ENCODE results near the gene TPM4.

Gene TPM4

GRCh38 chr19:16044746-16045145 lies 31.5 kb upstream of the TPM4 start:
- Histone ChIP-seq H3F3A (ENCODE audit: control insufficient read depth, insufficient read depth) (no peaks in the 10 kb centered on the region), H3K4me1 (ENCODE audit: control insufficient read depth, low read length) (peaks cover 18% of the 10 kb centered on the region), H3K27ac (ENCODE audit: low read depth, low read length) (no peak overlapping the region), H3K36me3 (ENCODE audit: control insufficient read depth, low read length) (no peaks in the 10 kb centered on the region), H3K4me2 (ENCODE audit: low read length) (no peak overlapping the region), H3K79me2 (ENCODE audit: control insufficient read depth, low read length) (no peaks in the 10 kb centered on the region), H3K27me3 (ENCODE audit: control insufficient read depth, low read length) (peaks cover 2% of the 10 kb centered on the region; the same call in 1 of the 2 replicates), H4K20me1 (ENCODE audit: control insufficient read depth, insufficient read depth, low read depth, low read length) (no peaks in the 10 kb centered on the region), H3K9me3 (ENCODE audit: control insufficient read depth, insufficient read depth, low read length) (no peaks in the 10 kb centered on the region), H3K9me2 (replicated peaks; ENCODE audit: control insufficient read depth, low read length) (no peaks in the 10 kb centered on the region), H3K4me3 (ENCODE audit: low read length) (no peak overlapping the region)
- TF ChIP-seq EZH2phosphoT487 (IDR thresholded peaks at IDR 0.05; ENCODE audit: borderline replicate concordance, low read length), result no peak
- TF ChIP-seq CTCF (IDR thresholded peaks at IDR 0.05; ENCODE audit: low read depth, low read length, poor library complexity, severe bottlenecking), result no peak

- no peaks in the 10 kb centered on the region for H3K36me3 ChIP-seq (ENCODE audit: control insufficient read depth, low read length)
- no peaks in the 10 kb centered on the region for H3F3A ChIP-seq (ENCODE audit: control insufficient read depth, insufficient read depth)
- H4K20me1 ChIP-seq (ENCODE audit: control insufficient read depth, insufficient read depth, low read depth, low read length), result no peaks in the 10 kb centered on the region
- H3K27me3 ChIP-seq (ENCODE audit: control insufficient read depth, low read length), result peaks cover 2% of the 10 kb centered on the region; the same call in 1 of the 2 replicates
- no peaks in the 10 kb centered on the region for H3K9me2 ChIP-seq (replicated peaks; ENCODE audit: control insufficient read depth, low read length)
- no peak overlapping the region for H3K4me3 ChIP-seq (ENCODE audit: low read length)
- H3K4me1 ChIP-seq (ENCODE audit: control insufficient read depth, low read length), result peaks cover 18% of the 10 kb centered on the region
- no peaks in the 10 kb centered on the region for H3K9me3 ChIP-seq (ENCODE audit: control insufficient read depth, insufficient read depth, low read length)
- no peak overlapping the region for H3K27ac ChIP-seq (ENCODE audit: low read depth, low read length)
- no peak overlapping the region for H3K4me2 ChIP-seq (ENCODE audit: low read length)
- H3K79me2 ChIP-seq (ENCODE audit: control insufficient read depth, low read length), result no peaks in the 10 kb centered on the region
- TF ChIP-seq EZH2phosphoT487 (IDR thresholded peaks at IDR 0.05; ENCODE audit: borderline replicate concordance, low read length), result no peak
- no peak for TF ChIP-seq CTCF (IDR thresholded peaks at IDR 0.05; ENCODE audit: low read depth, low read length, poor library complexity, severe bottlenecking)
Measured at GRCh38 chr19:16045171-16045570, 31.1 kb upstream of the TPM4 start.

- Histone ChIP-seq H3K27ac (ENCODE audit: low read depth, low read length) (no peak overlapping the region), H3F3A (ENCODE audit: control insufficient read depth, insufficient read depth) (no peaks in the 10 kb centered on the region), H3K9me2 (replicated peaks; ENCODE audit: control insufficient read depth, low read length) (no peaks in the 10 kb centered on the region), H3K9me3 (ENCODE audit: control insufficient read depth, insufficient read depth, low read length) (no peaks in the 10 kb centered on the region), H3K79me2 (ENCODE audit: control insufficient read depth, low read length) (no peaks in the 10 kb centered on the region), H3K4me1 (ENCODE audit: control insufficient read depth, low read length) (peaks cover 10% of the 10 kb centered on the region), H3K27me3 (ENCODE audit: control insufficient read depth, low read length) (peaks cover 2% of the 10 kb centered on the region; the same call in 1 of the 2 replicates), H3K4me2 (ENCODE audit: low read length) (no peak overlapping the region), H3K4me3 (ENCODE audit: low read length) (no peak overlapping the region), H4K20me1 (ENCODE audit: control insufficient read depth, insufficient read depth, low read depth, low read length) (no peaks in the 10 kb centered on the region), H3K36me3 (ENCODE audit: control insufficient read depth, low read length) (no peaks in the 10 kb centered on the region)
- TF ChIP-seq EZH2phosphoT487 (IDR thresholded peaks at IDR 0.05; ENCODE audit: borderline replicate concordance, low read length) (no peak), CTCF (IDR thresholded peaks at IDR 0.05; ENCODE audit: low read depth, low read length, poor library complexity, severe bottlenecking) (no peak)
Measured at GRCh38 chr19:16045893-16046292, 30.4 kb upstream of the TPM4 start.
